ENCODE results near the gene GGT6.

GGT6 gene

DNA sequence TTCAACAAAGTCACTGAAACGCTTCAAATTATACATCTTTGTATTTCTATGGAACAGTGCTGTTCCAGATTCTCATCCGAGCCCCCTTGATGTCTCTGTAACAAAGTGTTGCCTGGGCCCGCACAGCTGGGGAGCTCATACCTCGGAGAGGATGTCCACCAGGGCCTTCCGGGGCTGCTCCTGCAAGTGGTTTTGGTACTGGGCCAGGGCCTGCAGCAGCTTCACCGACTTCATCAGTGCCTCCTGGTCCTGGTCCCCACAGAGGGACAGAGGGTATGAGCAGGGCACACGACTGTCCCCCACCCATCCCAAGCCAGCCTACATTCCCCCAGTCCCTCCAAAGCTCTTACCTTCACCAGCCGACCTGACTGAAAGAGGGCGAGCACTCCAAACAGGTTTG is 6.7 kb downstream of the GGT6 start:
- no peak for DNase-seq (ENCODE audit: low read depth in 2 of 2)

DNA sequence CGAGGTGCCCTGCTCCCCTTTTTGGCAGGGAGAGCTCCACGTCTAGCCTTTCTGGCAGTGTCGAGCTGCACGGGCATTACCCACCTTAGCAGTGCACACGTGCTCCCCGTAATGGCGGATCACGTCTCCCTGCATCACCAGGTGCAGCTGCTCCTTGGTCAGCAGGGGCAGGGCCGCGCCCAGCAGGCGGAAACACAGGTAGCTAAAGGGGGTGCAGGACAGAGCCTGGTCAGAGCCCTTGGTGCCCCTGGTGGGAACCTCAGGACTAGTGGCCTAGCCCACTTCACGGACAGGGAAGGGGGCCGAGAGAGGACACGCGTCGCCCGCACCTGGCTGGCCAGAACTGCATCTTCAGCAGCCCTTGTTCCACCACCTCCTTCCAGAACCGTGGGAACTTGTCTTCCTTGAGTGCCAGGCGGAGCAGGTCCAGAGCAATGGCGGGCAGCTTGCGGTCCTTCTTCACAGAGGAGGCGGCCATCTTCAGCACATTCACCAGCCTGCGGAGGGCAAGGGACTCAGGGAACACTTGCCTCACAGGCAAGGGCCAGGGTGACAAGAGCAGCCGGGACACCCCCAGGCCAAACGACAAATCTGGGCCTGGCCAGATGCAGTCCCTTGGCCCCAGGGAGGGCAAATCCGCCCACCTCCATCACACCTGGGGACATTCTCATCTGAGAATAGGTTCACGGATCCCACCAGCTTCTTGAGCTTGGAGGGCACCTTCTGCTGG is 8.4 kb downstream of the GGT6 start:
- DNase-seq (ENCODE audit: low read depth in 2 of 2): no peak

DNA sequence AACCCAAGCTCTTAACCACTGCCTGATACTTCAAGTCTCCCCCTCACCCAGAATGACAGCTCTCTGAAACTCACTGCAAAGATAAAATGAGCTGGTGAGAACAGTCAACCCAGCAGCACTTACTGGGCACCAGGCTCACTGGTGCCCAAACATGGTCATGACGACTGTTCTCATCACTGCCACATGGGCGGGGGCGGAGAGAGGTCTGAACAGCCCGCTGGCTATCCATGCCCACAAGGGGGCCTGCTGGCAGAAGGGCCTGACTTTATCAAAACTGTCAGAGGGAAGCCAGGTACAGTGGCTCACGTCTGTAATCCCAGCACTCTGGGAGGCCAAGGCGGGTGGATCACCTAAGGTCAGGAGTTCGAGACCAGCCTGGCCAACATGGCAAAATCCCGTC is 9.2 kb downstream of the GGT6 start:
- DNase-seq (ENCODE audit: low read depth in 2 of 2): no peak

DNA sequence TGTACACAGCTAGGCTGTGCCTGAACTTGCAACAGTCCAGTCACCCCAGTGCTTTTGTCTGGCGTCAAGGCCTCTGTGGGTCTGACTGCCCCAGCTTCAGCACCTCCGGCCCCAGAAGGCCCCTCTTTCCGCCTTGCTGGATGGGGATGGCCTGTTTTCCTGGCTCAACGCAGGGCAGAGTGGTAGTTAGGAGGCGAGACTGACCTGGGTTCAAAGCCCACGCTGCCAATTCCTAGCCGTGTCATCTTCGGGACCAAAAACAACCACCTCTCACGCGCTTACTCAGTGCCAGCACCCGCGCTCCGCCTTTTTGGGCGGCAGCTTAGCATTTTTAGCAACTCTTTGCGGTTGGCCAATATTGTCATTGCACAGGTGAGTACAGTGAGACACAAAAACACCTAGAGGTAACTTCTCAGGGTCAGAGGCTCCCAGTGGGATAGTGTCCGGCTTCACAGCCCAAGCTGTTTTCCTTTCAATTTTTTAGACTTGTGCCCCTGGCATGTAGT is 9.8 kb downstream of the GGT6 start:
- no peak for DNase-seq (ENCODE audit: low read depth in 2 of 2)

DNA sequence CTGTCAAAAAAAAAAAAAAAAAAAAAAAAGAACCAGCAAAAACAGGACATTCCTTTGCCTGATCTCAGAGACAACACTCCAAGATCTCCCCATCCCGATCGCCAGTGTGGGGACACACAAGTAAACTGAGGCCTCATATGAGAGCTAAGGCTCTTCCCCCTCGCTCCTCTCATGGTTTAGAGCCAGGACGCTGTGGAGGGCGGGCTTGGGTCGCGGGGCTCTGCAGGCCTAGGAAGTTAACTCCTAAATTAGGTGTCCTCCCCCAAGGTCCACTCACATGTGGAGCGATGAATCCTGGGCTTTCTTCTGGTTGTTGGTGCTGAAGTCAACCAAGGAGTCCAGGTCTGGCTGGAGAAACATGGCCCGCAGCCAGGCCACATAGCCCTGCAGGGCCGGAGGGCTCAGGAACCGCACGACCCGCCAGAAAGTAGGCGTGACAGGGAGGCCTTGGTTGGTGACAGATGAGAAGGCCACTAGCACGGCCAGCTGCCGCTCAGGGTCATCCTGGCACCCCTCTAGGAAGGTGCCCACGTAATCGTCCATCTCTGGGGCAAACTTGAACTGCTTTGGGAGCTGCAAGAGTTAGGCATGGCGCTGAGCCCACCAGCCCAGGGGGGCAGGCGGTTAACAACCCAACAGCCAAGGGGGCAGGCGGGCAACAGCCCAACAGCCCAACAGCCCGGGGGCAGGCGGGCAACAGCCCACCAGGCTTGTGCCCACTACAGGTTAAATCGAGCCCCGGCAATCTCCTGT is 10.4 kb downstream of the GGT6 start:
- DNase-seq (ENCODE audit: low read depth in 2 of 2): no peak

DNA sequence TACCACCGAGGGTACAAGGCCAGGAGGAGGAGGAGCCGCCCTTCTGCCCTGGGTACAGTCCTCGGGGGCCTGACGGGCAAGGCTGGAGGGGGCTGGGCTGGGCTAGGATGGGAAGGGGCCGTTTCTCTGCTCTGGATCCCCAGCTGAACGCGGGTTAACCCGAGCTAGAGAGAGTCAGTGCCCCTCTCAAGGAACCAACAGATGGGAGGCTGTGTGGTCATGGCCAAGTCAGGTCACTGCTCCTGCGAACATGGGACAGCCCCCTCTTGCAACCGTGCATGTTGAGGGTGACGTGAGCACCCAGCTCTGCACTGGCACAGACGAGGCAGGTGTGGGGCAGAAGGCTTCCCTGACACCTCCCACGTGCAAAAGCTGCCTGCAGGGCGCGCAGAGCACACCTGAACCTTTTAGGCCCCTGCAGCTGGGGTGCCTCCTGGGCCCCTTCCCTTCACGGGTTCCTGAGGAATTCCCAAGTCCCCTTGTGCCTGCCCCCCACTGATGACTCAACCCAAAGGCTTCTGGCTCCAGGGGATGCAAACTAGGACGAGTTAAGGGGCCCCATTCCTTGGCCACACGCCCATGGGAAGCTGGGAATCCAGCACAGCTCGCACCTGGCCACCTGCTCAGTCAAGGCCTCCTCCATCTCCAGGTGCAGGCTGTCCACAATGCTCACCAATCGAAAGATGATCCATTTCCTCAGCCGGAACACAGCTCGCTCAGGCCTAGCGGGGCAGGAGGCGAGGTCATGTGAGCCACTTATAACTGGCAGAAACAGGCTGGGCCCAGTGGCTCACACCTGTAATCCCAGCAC is 11.5 kb downstream of the GGT6 start:
- DNase-seq (ENCODE audit: low read depth in 2 of 2): no peak

DNA sequence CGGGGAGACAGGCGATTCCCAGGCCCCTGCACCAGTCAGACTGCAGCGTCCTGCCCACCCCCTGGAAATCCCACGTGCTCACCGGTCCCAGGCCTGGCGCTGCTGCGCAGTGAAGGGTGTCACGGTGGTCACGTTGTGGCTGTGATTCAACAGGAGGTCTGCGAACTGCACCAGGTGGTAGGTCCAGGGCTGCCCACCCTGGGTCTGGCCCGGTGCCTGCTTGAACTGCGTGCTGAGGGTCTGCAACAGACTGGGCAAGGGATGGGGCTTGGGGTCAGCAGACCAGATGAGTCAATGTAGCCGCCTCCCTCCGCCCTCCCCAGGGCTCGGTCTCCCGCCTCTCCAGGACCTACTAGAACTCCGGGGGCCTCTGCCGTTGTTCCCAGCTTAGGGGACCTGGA is 12.3 kb downstream of the GGT6 start:
- DNase-seq (ENCODE audit: low read depth in 2 of 2): no peak

DNA sequence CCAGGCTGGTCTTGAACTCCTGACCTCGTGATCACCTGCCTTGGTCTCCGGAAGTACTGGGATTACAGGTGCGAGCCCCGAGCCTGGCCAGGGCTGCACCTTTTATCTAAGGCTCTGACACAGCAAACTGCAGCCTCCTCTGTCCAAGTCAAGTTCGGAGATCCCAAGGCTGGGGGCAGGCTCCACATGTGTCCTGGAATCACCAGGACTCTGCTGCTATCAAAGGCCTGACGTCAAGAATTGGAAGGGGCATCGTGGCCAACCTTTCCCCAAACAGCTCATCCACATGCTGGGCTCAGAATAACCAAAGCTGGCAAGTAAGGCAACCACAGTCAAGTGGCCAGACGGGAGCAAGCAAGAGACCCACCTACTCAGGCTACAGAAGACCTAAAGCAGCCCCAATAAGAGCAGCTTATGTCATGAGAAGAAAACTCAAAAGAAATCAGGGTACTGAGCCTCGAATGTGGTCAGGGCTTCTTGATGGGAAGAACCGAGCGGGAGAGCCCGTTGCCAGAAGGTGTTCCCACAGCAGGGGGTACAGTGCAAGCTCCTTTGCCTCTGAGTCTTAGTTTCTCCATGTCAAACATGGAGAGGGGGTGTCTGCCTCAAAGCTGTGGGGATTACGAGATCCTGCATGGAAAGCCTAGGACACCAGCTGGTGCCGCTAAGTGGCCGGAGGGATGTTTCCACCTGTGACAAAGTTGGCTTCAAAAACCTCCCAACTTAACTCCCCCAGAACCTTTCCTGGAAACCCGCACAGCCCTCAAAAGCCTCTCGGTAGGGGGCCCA is 13.1 kb downstream of the GGT6 start:
- no peak for DNase-seq (ENCODE audit: low read depth in 2 of 2)

DNA sequence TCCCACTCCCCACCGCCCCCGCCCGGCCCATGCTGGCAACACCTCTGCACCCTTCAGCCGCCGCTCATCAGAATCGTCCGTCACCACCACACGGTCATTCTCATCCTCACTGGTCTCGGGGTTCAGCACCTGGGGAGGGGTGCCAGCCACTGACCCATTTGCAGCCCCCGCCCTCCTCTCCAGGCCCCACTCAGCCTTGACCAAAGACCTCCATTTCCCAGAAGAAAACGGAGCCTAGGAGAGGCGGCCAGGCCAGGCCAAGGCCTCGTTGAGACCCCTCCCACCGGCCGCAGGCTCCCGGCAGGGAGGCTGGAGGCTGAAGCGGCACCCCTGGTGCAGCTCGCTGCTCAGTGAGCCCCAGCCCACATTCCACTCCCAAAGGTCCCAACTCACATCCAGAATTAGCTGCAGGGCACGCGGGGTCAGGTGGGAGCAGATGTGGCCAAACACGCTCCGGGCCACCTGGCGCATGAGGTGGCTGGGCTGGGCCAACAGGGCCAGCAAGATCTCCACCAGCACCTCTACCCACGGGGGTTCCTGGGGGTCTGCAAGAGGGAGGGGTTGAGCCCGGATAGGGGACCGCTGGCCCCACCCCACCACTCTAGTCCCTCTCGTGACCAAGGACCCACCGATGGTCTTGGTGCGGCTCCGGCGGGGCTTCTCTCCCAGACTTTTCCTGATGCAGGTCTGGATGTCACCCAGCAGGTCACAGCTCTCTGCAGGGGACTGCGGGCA is 15.0 kb downstream of the GGT6 start:
- no peak for DNase-seq (ENCODE audit: low read depth in 2 of 2)

DNA sequence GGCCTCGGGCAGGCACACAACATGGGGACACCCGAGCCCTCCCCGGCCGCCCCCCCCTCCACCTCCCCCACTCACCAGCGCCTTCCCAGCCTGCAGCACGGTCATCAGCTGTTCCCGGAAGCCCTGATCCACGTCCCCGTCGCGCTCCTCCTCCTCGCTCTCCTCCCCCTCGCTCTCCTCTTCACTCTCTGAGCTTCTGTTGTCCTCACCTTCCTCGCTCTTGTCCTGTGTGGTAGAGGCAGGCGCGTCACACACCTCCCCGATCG is 15.5 kb downstream of the GGT6 start:
- DNase-seq (ENCODE audit: low read depth in 2 of 2): no peak

DNA sequence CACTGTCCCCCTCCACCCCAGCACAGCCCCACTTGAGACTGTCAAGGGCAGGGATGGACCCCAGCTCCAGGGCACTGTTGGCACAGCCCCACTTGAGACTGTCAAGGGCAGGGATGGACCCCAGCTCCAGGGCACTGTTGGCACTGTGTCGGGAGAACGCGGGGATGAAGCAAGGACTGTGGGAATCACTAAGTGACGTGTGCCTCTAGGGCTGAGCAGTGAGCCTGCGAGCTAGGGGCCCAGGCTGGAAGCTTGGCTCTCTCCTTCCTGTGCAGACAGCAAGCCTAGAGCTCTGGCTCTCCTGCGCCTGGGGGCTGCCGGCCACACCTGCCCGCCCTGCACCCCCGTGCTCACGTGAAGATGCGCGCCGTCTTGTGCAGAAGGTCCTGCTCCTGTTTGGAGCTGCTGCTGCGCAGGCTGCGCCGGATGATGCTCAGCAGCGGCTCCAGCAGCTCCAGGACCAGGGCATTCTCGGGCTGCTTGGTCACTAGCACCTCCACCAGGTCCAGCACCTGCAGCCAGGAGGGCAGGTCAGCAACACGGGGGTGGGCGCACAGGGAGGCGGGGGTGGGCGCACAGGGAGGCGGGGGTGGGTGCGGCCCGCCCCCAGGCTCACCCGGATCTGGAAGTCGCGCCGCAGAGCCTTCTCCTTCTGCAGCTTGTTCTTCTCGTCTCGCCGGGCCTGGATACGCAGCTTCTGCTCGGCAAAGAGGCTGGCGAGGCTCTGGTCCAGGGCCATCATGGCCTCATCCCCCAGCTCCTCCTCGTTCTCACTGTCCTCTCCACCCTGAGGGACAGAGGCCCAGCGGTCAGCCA is 16.0 kb downstream of the GGT6 start:
- DNase-seq (ENCODE audit: low read depth in 2 of 2): no peak

DNA sequence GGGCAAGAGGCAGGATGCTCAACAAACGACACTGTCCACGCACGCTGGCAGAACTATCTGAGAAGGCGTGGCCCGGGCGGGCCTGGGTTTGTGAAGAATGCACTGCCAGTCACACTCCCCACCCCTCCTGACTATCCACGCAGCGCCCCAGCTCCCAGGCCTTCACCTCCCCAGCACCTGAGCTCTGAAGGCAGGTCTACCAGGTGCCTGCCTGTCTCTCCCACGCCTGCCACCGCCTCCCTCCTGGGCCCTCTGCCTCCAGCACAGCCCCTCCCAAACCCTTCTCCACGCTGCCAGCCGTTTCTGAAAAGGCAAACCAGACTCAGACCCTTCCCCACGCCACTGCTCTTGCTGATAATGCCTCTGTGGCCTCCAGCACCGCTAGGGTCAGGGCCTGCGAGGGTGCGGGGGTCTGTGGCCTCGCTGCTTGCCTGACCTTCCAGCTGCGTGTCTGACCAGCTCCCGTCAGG is 16.8 kb downstream of the GGT6 start:
- no peak for DNase-seq (ENCODE audit: low read depth in 2 of 2)

DNA sequence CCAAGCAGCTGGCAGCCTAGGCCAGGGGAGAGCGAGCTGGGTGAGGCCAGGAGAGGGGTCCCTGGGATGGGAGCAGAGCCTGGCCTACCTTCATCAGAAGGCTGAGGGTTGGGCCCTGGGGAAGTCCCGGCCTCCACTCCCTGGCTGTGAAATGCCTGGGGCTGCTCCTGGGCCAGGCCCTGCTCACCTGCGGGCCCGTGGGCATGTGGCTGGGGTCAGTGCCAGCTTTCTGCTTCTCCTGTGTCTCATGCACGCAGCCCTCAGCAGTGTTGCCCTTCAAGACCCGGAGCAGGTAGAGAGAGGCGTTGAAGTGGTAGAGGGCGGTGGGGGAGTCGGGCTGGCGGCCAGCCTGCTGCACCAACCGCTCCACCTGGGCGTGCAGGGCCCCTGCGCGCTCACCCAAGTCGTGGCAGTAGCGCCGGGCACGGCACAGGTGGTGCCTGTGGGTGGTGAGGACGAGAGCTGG is 17.6 kb downstream of the GGT6 start:
- DNase-seq (ENCODE audit: low read depth in 2 of 2): no peak

DNA sequence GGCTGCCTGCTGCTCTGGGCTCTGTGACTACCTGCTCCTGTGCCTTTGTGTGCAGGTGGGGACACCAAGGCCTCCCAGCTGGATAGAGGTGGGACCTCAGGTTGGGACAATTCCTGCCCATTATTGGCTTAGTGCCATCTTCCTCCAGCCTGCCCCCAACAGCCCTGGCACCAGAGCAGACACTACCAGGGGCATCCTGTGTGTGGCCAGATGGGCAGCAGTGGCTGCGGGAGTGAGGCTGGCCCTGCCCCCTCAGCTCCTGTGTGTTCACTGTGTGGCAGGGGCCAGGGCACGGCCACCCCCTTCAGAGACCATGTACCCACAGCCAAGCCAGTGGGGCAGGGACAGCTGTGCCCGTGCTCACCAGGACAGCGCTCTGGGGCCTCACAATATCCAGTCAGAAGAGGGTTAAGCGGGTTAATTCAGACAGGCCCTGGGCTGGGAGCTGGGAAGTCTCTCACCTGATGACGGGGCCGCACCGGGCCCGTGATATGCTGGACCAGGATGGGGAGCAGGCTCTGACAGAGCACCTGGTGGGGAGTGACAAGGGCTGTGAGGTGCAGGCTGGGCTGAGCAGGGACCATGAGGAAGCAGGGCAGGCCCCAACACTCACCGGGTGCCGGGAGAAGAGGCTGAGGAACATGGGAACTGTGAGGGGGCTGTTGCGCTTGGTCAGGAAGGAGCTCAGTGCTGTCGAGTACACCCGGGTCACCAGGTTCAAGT is 18.2 kb downstream of the GGT6 start:
- DNase-seq (ENCODE audit: low read depth in 2 of 2): no peak

DNA sequence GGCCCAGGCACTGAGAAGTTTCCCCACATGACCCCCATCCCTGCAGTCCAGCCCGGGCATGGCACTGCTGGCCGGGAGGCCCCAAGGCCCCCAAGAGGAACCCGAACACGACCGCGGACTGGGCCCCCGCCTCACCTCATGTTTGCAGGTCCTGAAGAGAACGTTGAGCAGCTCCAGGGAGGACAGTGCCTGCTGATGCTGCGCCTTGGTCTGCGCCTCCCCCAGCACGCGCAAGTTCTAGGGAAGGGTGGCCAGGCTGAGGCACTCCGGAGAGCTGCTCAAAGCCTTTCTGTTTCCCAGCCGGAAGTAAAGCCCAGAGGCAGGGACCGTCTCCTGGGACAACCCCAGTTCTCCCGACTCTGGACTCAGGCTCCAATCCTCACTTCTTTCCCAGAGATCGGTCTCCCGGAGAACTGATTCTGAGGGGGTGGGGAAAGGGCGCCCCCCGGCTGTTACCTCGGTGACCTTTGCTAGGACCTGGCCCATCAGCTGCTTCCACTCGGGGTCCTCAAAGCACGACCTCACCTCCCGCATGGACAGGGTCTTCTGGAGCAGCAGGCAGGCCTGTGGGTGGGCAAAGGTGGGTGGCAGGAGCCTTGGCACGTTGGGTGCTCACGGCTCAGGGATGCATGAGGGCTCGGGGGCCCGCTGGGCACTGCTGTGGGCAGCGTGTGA is 18.9 kb downstream of the GGT6 start:
- DNase-seq (ENCODE audit: low read depth in 2 of 2): no peak

DNA sequence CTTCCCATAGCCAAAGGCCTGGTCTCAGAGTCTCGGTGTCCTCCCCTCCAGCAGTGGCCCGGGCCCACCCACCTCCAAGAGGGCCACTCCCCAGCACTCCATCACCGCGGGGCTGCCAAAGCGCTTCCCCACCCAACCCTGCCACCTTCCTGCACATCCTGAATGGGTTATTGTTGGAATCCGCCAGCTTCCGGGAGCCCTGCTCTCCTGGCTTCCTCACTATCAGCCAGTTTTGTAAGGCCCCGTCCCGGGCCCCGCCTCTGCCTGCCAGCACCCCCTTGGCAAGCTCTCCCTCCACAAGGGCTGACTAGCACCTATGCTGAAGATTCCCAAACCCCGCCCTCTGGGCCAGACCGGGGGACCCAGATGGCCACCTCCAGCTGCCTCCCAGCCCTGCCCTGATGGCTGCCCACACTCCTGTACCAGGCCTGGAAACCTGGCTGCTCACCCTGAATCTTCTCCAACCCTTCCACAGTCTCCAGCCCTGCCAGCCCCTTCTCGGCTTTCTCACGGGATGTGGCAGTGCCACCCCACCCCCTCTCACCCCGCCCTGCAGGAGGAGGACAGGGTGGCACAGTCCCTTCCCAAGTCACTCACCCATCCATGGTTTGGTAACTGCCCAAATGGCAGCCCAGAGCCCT is 19.6 kb downstream of the GGT6 start:
- no peak for DNase-seq (ENCODE audit: low read depth in 2 of 2)

DNA sequence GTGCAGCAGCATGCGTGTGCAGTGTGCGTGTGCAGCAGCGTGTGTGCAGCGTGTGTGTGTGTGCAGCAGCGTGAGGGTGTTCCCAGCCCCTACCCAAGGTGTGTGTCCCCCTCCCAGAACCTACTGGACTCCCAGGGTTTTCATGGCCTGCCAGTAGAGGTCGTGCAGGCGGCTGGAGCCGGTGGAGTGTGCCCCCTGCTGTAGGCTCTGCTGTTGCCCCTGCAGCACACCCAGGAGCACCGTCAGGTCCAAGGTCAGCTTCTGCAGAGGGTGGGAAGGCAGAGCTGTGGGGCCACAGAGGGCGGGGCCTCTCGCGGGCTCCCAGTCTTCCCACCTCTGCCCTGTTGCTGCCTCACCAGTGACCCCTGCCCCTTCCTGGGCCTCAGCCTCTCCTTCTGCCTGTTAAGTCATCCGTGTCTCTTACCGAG is 20.1 kb downstream of the GGT6 start:
- no peak for DNase-seq (ENCODE audit: low read depth in 2 of 2)

DNA sequence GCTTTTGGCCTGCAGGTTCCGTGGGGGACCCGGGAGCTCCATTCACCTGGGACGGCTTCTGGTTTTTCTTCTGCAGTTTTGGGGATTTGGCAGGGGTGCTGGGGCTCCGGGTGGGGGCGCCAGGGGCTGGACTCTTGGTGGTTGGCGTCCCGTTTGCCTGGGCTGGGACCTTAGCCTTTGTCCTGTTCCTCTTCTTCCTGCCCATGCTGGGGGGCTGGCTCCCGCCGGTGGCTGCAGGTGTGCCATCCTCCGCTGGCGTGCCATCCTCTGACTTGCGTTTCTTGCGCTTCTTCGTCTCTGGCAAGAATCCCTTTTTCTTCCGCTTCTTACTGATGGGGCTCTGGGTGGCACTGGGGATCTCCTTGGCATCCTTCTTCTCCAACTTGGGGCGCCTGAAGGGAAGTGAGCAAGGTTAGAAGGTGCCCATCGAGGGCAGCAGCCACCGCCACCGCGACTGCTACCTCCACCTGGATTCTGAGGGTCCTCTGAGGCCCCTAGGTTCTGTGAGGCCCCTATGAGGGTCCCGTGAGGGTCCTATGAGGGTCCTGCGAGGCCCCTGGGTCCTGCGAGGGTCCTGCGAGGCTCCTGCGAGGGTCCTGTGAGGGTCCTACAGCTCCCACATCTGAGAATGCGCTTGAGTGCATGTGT is 20.7 kb downstream of the GGT6 start:
- DNase-seq (ENCODE audit: low read depth in 2 of 2): no peak

All from fibroblast of skin of left quadriceps (primary cell).